Measurements from ENCODE around the gene RECQL5.

RECQL5 gene

GRCh38 chr17:75630071-75630917, 36.7 kb downstream of the RECQL5 start:
- no peak for TF ChIP-seq CTCF (conservative IDR thresholded peaks at IDR 0.05; ENCODE audit: low read depth, low read length)
- H3K4me3 ChIP-seq (ENCODE audit: low read length), result no peak overlapping the region
- no peak for DNase-seq (ENCODE audit: low read depth)

- no peak for DNase-seq (ENCODE audit: low read depth)
- TF ChIP-seq CTCF (conservative IDR thresholded peaks at IDR 0.05; ENCODE audit: low read depth, low read length), result no peak
- no peak overlapping the region for H3K4me3 ChIP-seq (ENCODE audit: low read length)
Measured at GRCh38 chr17:75629157-75629556, 37.8 kb downstream of the RECQL5 start.

- no peak for DNase-seq (ENCODE audit: low read depth)
- no peak for TF ChIP-seq CTCF (conservative IDR thresholded peaks at IDR 0.05; ENCODE audit: low read depth, low read length)
- H3K4me3 ChIP-seq (ENCODE audit: low read length), result no peak overlapping the region
Measured at GRCh38 chr17:75628425-75628824, 38.5 kb downstream of the RECQL5 start.

- DNase-seq (ENCODE audit: low read depth), result no peak
- no peak overlapping the region for H3K4me3 ChIP-seq (ENCODE audit: low read length)
- TF ChIP-seq CTCF (conservative IDR thresholded peaks at IDR 0.05; ENCODE audit: low read depth, low read length), result no peak
Measured at GRCh38 chr17:75627094-75627493, 39.9 kb downstream of the RECQL5 start.

- no peak for TF ChIP-seq CTCF (conservative IDR thresholded peaks at IDR 0.05; ENCODE audit: low read depth, low read length)
- DNase-seq (ENCODE audit: low read depth), result no peak
- no peak overlapping the region for H3K4me3 ChIP-seq (ENCODE audit: low read length)
Measured at GRCh38 chr17:75626496-75627038, 40.4 kb downstream of the RECQL5 start.

GRCh38 chr17:75625813-75626486, 41.0 kb downstream of the RECQL5 start:
- no peak overlapping the region for H3K4me3 ChIP-seq (ENCODE audit: low read length)
- no peak for DNase-seq (ENCODE audit: low read depth)
- TF ChIP-seq CTCF (conservative IDR thresholded peaks at IDR 0.05; ENCODE audit: low read depth, low read length), result peak; percentile 90
